ENCODE results near the gene SYNGR3. TPM values are rescaled to one million over a fixed set of nuclear protein-coding genes. Genes with fewer than 3 reads are reported as not detected.
A peak's percentile ranks its signal among the peaks of the same experiment; 100 is the strongest.
"Not testable (repeated sequence)": the region's sequence is repeated elsewhere in the genome, so short reads cannot be mapped to it uniquely, and the experiment has no call there.

Gene SYNGR3
- polyA plus RNA-seq, 1 donor: 2.1 TPM

GRCh38 chr16:2030036-2030435 lies 40.3 kb downstream of the SYNGR3 start:
- DNase-seq: no peak

GRCh38 chr16:2031081-2031577 lies 41.4 kb downstream of the SYNGR3 start:
- no peak for DNase-seq

- DNase-seq: no peak
These were observed 42.7 kb downstream of the SYNGR3 start for GRCh38 chr16:2032285-2033056.

GRCh38 chr16:2033057-2033908 lies 43.5 kb downstream of the SYNGR3 start:
- no peak for DNase-seq

GRCh38 chr16:2033909-2034695 lies 44.3 kb downstream of the SYNGR3 start:
- DNase-seq: not testable (repeated sequence)

- no peak for DNase-seq
These were observed 45.1 kb downstream of the SYNGR3 start for GRCh38 chr16:2034696-2035430.

GRCh38 chr16:2035431-2036199 lies 45.8 kb downstream of the SYNGR3 start:
- DNase-seq: no peak

- DNase-seq: no peak
These were observed 46.6 kb downstream of the SYNGR3 start for GRCh38 chr16:2036200-2036966.

GRCh38 chr16:2037115-2037514 lies 47.3 kb downstream of the SYNGR3 start:
- no peak for DNase-seq

GRCh38 chr16:2037647-2038381 lies 48.0 kb downstream of the SYNGR3 start:
- DNase-seq: no peak

- DNase-seq: peak; percentile 69
These were observed 48.8 kb downstream of the SYNGR3 start for GRCh38 chr16:2038382-2039231.

GRCh38 chr16:2039274-2040031 lies 49.7 kb downstream of the SYNGR3 start:
- peak; percentile 77 for DNase-seq

- DNase-seq: no peak
These were observed 50.4 kb downstream of the SYNGR3 start for GRCh38 chr16:2040041-2040786.

- DNase-seq: peak; percentile 74
These were observed 51.2 kb downstream of the SYNGR3 start for GRCh38 chr16:2040787-2041522.

- no peak for DNase-seq
These were observed 52.6 kb downstream of the SYNGR3 start for GRCh38 chr16:2042171-2042985.

All from hindlimb muscle (tissue), 1 donor.